Choroid plexus epithelial cell (primary cell): ENCODE data around the gene CD28.
"Not testable (repeated sequence)": the region's sequence is repeated elsewhere in the genome, so short reads cannot be mapped to it uniquely, and the experiment has no call there.

Experiments
- DNase-seq: peaks from one replicate; pipeline ENCODE4 v3.0.0-alpha.2; 2010; ENCODE audit warnings: low read depth
- H3K4me3 ChIP-seq: 2 replicates; pipeline ENCODE4 v1.5.1; 2011; ENCODE audit warnings: low read depth, mild to moderate bottlenecking, control low read depth, low read length, moderate library complexity
- TF ChIP-seq, protein P1 (sequence below): conservative IDR thresholded peaks from 2 replicates; pipeline ENCODE4 v1.5.1; 2011; ENCODE audit warnings: low read depth, mild to moderate bottlenecking, control low read depth, inconsistent platforms, low read length, moderate library complexity

The CD28 gene

GRCh38 chr2:203690441-203691047 lies 15.9 kb upstream of the CD28 start:
- TF ChIP-seq, protein P1, sequence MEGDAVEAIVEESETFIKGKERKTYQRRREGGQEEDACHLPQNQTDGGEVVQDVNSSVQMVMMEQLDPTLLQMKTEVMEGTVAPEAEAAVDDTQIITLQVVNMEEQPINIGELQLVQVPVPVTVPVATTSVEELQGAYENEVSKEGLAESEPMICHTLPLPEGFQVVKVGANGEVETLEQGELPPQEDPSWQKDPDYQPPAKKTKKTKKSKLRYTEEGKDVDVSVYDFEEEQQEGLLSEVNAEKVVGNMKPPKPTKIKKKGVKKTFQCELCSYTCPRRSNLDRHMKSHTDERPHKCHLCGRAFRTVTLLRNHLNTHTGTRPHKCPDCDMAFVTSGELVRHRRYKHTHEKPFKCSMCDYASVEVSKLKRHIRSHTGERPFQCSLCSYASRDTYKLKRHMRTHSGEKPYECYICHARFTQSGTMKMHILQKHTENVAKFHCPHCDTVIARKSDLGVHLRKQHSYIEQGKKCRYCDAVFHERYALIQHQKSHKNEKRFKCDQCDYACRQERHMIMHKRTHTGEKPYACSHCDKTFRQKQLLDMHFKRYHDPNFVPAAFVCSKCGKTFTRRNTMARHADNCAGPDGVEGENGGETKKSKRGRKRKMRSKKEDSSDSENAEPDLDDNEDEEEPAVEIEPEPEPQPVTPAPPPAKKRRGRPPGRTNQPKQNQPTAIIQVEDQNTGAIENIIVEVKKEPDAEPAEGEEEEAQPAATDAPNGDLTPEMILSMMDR, result no peak
- H3K4me3 ChIP-seq, result no peak overlapping the region
- no peak for DNase-seq

- TF ChIP-seq, protein P1, result no peak
- no peak overlapping the region for H3K4me3 ChIP-seq
- DNase-seq, result no peak
These were observed 15.3 kb upstream of the CD28 start for GRCh38 chr2:203691149-203691548.

DNA sequence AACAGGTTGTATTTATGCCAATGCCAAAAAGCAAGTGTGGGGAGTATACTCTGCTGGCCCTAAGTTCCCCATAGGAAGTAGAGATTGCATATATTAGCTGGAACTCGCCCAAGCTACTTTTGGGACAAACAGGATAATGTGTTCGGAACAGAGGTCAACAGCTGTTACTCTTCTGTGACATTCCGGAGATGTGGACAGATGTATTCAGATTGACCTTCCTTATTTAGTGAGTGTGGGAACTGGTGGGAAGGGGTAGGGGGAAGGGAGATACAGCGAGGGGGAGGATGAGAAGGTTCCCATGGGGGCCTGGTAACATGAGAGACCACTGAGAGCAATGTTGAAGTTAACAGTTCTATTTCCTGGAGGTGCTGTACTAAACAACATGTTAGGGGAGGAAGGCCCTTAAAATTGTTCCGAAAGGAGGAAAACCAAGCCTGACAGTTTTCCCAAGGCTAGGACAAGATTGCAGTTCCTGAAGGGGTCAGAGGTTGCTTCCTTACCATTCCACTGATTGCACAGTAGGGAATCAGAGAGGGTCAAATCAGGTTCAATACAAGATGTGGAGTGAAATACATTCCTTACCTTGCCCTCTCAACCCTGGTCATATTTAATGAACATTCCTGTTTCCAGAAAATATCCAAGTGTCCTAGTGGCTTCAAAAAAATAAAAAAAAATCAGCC lies 14.3 kb upstream of the CD28 start:
- TF ChIP-seq, protein P1, result no peak
- peak; percentile 57 for DNase-seq
- no peak overlapping the region for H3K4me3 ChIP-seq

DNA sequence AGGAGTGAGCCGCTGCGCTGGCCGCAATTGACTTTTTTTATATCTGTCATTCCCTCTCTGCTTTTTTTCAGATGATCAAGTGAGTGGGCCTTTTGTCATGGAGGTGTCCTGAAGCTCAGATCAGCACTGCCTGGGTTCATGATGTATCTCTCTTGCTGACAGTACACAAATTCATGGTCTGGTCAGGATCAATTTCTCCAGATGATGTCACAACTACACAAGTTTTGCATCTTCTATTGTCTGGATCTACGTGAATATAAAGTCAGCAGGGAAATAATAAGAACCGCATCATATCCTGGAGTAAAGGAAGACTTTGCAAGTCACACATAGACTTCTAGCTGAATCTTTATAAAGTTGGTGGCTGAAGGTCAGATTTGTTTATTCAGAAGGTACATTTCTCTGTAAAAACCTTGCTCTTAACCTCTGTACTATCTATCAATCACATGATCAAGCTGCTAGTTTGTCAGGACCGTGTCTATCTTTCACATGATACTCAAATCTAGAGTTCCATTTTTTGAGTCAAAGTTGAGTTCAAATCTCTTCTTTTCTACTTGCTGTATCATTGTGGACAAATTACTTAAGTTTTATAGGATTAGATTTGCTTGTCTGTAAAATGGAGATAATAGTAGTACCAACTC lies 13.1 kb upstream of the CD28 start:
- no peak overlapping the region for H3K4me3 ChIP-seq
- no peak for DNase-seq
- TF ChIP-seq, protein P1, result no peak

DNA sequence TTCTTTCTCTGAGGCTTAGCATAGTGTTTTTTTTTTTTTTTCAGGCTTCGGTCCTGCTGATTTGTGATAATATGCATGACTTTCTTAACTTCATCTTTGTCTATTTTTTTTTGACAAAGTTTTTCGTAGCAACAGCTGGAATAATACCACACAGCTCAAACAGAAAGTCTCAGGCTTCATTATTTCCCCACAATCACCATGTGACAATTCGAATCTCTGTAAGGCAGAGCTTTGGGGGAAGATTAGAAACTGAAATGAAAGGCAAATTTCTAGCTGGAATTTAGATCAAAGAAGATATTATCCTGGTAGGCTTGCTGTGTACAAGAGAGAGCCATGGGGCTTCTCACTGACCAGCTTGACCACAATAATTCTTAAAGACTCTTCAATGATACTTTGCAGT lies 12.2 kb upstream of the CD28 start:
- TF ChIP-seq, protein P1, result no peak
- no peak overlapping the region for H3K4me3 ChIP-seq
- DNase-seq, result peak; percentile 65

GRCh38 chr2:203697190-203697589 lies 9.2 kb upstream of the CD28 start:
- no peak for DNase-seq
- TF ChIP-seq, protein P1, result no peak
- H3K4me3 ChIP-seq, result no peak overlapping the region

GRCh38 chr2:203697763-203698162 lies 8.7 kb upstream of the CD28 start:
- H3K4me3 ChIP-seq, DNase-seq: not testable (repeated sequence)

GRCh38 chr2:203698410-203698809 lies 8.0 kb upstream of the CD28 start:
- H3K4me3 ChIP-seq, DNase-seq: not testable (repeated sequence)
